Fibroblast of pulmonary artery (primary cell): ENCODE results near the gene TGM2.

Source experiments
- DNase-seq: peaks from one replicate; pipeline ENCODE4 v3.0.0-alpha.2; 2010; ENCODE audit warnings: low read depth
- H3K4me3 ChIP-seq: replicated peaks from 2 replicates; pipeline ENCODE4 v1.5.1; 2011; ENCODE audit warnings: low read depth, mild to moderate bottlenecking, control low read depth, low read length, moderate library complexity
- TF ChIP-seq, protein P1 (sequence below): IDR thresholded peaks from 2 replicates; pipeline ENCODE4 v1.5.1; 2011; ENCODE audit warnings: mild to moderate bottlenecking, control low read depth, low read length, inconsistent platforms; ENCODE audit errors: missing control alignments

TGM2 gene

DNA sequence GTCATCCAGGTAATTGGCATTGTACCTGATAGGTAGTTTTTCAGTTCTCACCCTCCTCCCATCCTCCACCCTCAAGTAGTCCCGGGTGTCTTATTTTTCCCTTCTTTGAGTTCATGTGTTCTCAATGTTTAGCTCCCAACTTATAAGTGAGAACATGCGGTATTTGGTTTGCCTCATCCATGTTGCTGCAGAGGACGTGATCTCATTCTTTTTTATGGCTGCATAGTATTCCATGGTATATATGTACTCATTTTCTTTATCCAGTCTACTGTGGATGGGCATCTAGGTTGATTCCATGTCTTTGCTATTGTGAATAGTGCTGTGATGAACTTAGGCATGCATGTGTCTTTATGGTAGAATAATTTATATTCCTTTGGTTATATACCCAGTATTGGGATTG is 85.7 kb downstream of the TGM2 start:
- H3K4me3 ChIP-seq = no peak overlapping the region
- no peak for DNase-seq
- TF ChIP-seq, protein P1, sequence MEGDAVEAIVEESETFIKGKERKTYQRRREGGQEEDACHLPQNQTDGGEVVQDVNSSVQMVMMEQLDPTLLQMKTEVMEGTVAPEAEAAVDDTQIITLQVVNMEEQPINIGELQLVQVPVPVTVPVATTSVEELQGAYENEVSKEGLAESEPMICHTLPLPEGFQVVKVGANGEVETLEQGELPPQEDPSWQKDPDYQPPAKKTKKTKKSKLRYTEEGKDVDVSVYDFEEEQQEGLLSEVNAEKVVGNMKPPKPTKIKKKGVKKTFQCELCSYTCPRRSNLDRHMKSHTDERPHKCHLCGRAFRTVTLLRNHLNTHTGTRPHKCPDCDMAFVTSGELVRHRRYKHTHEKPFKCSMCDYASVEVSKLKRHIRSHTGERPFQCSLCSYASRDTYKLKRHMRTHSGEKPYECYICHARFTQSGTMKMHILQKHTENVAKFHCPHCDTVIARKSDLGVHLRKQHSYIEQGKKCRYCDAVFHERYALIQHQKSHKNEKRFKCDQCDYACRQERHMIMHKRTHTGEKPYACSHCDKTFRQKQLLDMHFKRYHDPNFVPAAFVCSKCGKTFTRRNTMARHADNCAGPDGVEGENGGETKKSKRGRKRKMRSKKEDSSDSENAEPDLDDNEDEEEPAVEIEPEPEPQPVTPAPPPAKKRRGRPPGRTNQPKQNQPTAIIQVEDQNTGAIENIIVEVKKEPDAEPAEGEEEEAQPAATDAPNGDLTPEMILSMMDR = no peak

DNA sequence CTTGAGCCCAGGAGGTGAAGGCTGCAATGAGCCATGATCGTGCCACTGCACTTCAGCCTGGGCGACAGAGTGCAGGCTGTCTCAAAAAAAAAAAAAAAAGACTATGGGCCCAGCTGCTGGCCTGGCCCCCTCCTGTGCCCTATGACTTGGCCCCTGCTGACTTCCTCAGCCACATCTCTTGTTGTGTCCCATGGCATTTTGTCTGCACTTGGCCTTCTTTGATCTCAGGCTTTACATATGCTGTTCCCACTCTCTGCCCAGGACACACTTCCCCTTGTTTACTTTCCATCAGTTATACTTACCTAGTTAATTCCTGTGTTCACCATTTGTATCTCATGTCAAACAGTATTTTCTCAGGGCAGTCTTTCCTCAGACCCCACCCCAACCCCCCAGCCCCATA is 87.0 kb downstream of the TGM2 start:
- TF ChIP-seq, protein P1 = no peak
- H3K4me3 ChIP-seq = no peak overlapping the region
- no peak for DNase-seq
